ENCODE measurements around the gene TOM1L2. TPM values are rescaled to one million over a fixed set of nuclear protein-coding genes. Genes with fewer than 3 reads are reported as not detected.
A peak's percentile ranks its signal among the peaks of the same experiment; 100 is the strongest.

The TOM1L2 gene
- total and polyA plus RNA-seq, 2 of the 4 experiments (the other 2 are of a cell fraction), result 34.4 to 51.7 TPM

DNA sequence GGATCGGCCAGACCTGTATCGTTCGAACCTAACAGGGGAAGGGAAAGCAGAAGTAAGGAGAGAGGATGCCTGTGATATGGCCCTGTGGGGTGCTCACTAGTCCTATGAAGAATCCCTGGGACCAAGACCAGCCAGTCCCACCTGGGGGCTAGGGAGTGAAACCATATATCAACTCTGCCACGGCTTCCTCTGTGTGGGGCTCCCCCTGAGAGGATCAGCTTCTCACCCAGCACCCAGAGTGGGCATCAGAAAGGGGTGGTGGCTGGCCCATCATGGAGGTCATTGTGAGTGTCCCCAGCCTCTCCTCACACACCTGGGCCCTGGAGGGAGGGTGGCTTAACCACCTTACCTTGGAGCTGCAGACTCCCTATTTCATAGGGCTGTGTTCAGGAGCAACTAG lies 105.3 kb downstream of the TOM1L2 start:
- H3K9me3 ChIP-seq (ENCODE audit: control insufficient read depth, insufficient read depth, low read length), result no peaks in the 10 kb centered on the region
- H3K56ac ChIP-seq (ENCODE audit: extremely low read depth, insufficient read depth, low read length), result no peak overlapping the region
- no peak overlapping the region for H3K4me3 ChIP-seq (ENCODE audit: insufficient read depth, low read depth, low read length)
- no peak overlapping the region for H4K8ac ChIP-seq (ENCODE audit: low read depth in 2 of 2, low read length in 2 of 2)
- no peak overlapping the region for H2AFZ ChIP-seq (replicated peaks; ENCODE audit: low read length, poor library complexity)
- no peak overlapping the region for H2BK5ac ChIP-seq (ENCODE audit: low read depth, low read length, poor library complexity, severe bottlenecking)
- H3K27ac ChIP-seq (ENCODE audit: insufficient read depth, low read length), result no peak overlapping the region
- H3K4ac ChIP-seq (ENCODE audit: low read depth, low read length), result no peak overlapping the region
- no peak overlapping the region for H3K18ac ChIP-seq (ENCODE audit: low read depth, low read length)
- H3K9me1 ChIP-seq (ENCODE audit: insufficient read depth, low read length), result peaks cover 10% of the 10 kb centered on the region; the same call in 1 of the 2 replicates
- no peak overlapping the region for H3K9ac ChIP-seq (ENCODE audit: low read depth, low read length)
- dilution Hi-C loops (cut with HindIII; ENCODE audit: low sequenced_read_pairs, unreplicated experiment), result no loop called here
- no peaks in the 10 kb centered on the region for H3K27me3 ChIP-seq (ENCODE audit: control insufficient read depth, insufficient read depth, low read length)
- no peaks in the 10 kb centered on the region for H4K20me1 ChIP-seq (ENCODE audit: insufficient read depth, low read length)
- in situ Hi-C loops (cut with MboI; ENCODE audit: low sequenced_read_pairs), result no loop called here
- H2BK120ac ChIP-seq (ENCODE audit: low read depth, low read length), result no peak overlapping the region
- peaks cover 24% of the 10 kb centered on the region for H3K36me3 ChIP-seq (ENCODE audit: control insufficient read depth, insufficient read depth, low read length)
- no peak overlapping the region for H4K91ac ChIP-seq (ENCODE audit: insufficient read depth, low read depth, low read length)
- H3K4me2 ChIP-seq (ENCODE audit: low read depth, low read length), result no peak overlapping the region
- no peak overlapping the region for H2BK15ac ChIP-seq (ENCODE audit: low read depth, low read length)
- no peak overlapping the region for H2BK20ac ChIP-seq (ENCODE audit: low read depth, low read length)
- ATAC-seq (ENCODE audit: low read depth) (no peak), DNase-seq (no peak)
- H4K5ac ChIP-seq (ENCODE audit: low read depth, low read length), result no peak overlapping the region
- peaks cover 0 to 16% of the 10 kb centered on the region in 2 experiments; a peak in 3 of 4 replicates for H3K79me1 ChIP-seq (ENCODE audit: low read depth in 1 of 2, low read length in 2 of 2)
- H3K14ac ChIP-seq (replicated peaks; ENCODE audit: low read depth, low read length), result no peak overlapping the region
- H2AK5ac ChIP-seq (ENCODE audit: low read depth, low read length), result peak overlapping the region; percentile 17; the same call in 1 of the 2 replicates
- BruUV-seq (replicated peaks), result no TSS peak
- H3K4me1 ChIP-seq (ENCODE audit: control insufficient read depth, insufficient read depth, low read length), result peaks cover 5% of the 10 kb centered on the region; the same call in 1 of the 2 replicates
- CTCF ChIA-PET, result no interaction called here
- no CpG with 5 or more reads among the region's 4 CpGs for WGBS, 2 experiments (ENCODE audit: extremely low coverage in 2 of 2, insufficient read length in 1 of 2)
- H3K23ac ChIP-seq (ENCODE audit: low read depth, low read length), result no peak overlapping the region
- intact Hi-C loops (cut with micrococcal nuclease), result no loop called here
- no peak for TF ChIP-seq RAD21 (IDR thresholded peaks at IDR 0.05; ENCODE audit: low read length)
- TF ChIP-seq, protein P1, sequence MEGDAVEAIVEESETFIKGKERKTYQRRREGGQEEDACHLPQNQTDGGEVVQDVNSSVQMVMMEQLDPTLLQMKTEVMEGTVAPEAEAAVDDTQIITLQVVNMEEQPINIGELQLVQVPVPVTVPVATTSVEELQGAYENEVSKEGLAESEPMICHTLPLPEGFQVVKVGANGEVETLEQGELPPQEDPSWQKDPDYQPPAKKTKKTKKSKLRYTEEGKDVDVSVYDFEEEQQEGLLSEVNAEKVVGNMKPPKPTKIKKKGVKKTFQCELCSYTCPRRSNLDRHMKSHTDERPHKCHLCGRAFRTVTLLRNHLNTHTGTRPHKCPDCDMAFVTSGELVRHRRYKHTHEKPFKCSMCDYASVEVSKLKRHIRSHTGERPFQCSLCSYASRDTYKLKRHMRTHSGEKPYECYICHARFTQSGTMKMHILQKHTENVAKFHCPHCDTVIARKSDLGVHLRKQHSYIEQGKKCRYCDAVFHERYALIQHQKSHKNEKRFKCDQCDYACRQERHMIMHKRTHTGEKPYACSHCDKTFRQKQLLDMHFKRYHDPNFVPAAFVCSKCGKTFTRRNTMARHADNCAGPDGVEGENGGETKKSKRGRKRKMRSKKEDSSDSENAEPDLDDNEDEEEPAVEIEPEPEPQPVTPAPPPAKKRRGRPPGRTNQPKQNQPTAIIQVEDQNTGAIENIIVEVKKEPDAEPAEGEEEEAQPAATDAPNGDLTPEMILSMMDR (conservative IDR thresholded peaks at IDR 0.05; ENCODE audit: low read depth, low read length), result no peak
- TF ChIP-seq CEBPB (IDR thresholded peaks at IDR 0.05; ENCODE audit: low read depth, low read length), result no peak
- TF ChIP-seq RCOR1 (IDR thresholded peaks at IDR 0.05; ENCODE audit: insufficient replicate concordance, low read length), result no peak
- no peak for TF ChIP-seq CHD1 (IDR thresholded peaks at IDR 0.05; ENCODE audit: low read depth, low read length)
- TF ChIP-seq NFE2L2 (IDR thresholded peaks at IDR 0.05; ENCODE audit: low read depth, low read length), result no peak
- TF ChIP-seq, protein P2, sequence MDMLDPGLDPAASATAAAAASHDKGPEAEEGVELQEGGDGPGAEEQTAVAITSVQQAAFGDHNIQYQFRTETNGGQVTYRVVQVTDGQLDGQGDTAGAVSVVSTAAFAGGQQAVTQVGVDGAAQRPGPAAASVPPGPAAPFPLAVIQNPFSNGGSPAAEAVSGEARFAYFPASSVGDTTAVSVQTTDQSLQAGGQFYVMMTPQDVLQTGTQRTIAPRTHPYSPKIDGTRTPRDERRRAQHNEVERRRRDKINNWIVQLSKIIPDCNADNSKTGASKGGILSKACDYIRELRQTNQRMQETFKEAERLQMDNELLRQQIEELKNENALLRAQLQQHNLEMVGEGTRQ (IDR thresholded peaks at IDR 0.05; ENCODE audit: low read depth, low read length), result no peak
- TF ChIP-seq, protein P3, sequence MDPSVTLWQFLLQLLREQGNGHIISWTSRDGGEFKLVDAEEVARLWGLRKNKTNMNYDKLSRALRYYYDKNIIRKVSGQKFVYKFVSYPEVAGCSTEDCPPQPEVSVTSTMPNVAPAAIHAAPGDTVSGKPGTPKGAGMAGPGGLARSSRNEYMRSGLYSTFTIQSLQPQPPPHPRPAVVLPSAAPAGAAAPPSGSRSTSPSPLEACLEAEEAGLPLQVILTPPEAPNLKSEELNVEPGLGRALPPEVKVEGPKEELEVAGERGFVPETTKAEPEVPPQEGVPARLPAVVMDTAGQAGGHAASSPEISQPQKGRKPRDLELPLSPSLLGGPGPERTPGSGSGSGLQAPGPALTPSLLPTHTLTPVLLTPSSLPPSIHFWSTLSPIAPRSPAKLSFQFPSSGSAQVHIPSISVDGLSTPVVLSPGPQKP (IDR thresholded peaks at IDR 0.05; ENCODE audit: borderline replicate concordance, low read depth, low read length), result no peak
- TF ChIP-seq RFX5 (IDR thresholded peaks at IDR 0.05; ENCODE audit: low read depth, low read length), result no peak
- no peak for TF ChIP-seq BHLHE40 (IDR thresholded peaks at IDR 0.05; ENCODE audit: low read depth, low read length)
- no peak for TF ChIP-seq MAZ (IDR thresholded peaks at IDR 0.05; ENCODE audit: borderline replicate concordance, low read depth, low read length)
- no peak for TF ChIP-seq SMC3 (IDR thresholded peaks at IDR 0.05; ENCODE audit: low read depth, low read length)
- TF ChIP-seq MXI1 (IDR thresholded peaks at IDR 0.05; ENCODE audit: borderline replicate concordance, low read depth, low read length), result no peak
- TF ChIP-seq POLR2A (IDR thresholded peaks at IDR 0.05; ENCODE audit: low read depth, low read length), result no peak
- TF ChIP-seq FOS (IDR thresholded peaks at IDR 0.05; ENCODE audit: low read depth, low read length), result no peak
- TF ChIP-seq MAFK (IDR thresholded peaks at IDR 0.05; ENCODE audit: low read depth, low read length), result no peak
- POLR2A ChIA-PET (ENCODE audit: unreplicated experiment), result no interaction called here
- no peak overlapping the region for H2AK9ac ChIP-seq (replicated peaks; ENCODE audit: low read depth, low read length, poor library complexity)

Measured in IMR-90 (cell line).